Activated CD8-positive, alpha-beta memory T cell treated with anti-CD3 and anti-CD28 coated beads, Interleukin-2, amount 50 U/mL, for 24 hours (primary cell): ENCODE measurements around the gene VPS35.
"Not testable (repeated sequence)": the region's sequence is repeated elsewhere in the genome, so short reads cannot be mapped to it uniquely, and the experiment has no call there.

ENCODE experiments used
- DNase-seq: peaks from one replicate; pipeline ENCODE4 v3.0.0-alpha.2; 2020; ENCODE audit errors: extremely low read depth

VPS35 gene

DNA sequence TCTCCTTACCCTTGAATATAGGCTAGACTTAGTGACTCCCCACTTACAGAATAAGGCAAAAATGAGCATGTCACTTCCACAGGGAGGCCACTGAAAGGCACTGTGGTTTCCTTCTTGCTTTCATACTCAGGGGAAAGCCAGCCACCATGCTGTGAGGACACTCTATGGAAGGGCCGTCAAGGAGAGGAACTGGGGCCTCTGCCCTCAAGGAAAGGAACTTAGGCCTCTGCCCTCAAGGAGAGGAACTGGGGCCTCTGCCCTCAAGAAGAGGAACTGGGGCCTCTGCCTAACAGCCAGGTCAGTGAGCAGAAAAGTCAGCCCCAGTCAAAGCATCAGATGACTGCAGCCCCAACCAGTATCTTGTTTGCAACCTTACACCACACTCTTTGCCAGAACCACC lies 30.1 kb downstream of the VPS35 start:
- no peak for DNase-seq

DNA sequence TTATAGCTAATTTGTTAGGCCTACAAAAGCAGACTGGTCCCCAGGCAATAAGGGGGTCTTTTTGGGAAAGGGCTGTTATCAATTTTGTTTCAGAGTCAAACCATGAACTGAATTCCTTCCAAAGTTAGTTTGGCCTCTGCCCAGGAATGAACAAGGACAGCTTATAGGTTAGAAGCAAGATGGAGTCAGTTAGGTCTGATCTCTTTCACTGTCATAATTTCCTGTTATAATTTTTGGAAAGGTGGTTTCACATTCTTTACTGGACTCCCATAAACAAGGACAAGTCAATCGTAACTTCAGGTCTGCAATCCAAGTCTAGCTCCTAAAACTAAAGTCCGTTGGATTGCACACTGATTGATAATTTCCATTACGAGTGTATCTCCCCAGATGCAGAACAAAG lies 37.7 kb downstream of the VPS35 start:
- no peak for DNase-seq

DNA sequence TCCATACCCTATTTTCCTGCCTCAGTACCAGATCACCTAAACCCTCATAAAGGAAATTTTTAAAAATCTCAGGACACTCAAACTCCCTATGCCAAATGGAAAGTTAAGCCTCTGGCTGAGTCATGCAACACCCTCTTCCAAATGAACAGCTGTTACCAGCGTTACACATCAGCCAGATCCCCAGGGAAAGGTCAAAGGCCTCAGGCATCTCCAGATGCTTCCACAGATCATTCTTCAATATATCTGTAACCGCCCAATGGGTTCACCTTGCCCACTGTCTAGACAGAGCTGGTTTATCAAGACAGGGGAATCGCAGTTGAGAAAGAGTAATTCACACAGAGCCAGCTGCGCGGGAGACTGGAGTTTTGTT lies 38.7 kb downstream of the VPS35 start:
- no peak for DNase-seq

DNA sequence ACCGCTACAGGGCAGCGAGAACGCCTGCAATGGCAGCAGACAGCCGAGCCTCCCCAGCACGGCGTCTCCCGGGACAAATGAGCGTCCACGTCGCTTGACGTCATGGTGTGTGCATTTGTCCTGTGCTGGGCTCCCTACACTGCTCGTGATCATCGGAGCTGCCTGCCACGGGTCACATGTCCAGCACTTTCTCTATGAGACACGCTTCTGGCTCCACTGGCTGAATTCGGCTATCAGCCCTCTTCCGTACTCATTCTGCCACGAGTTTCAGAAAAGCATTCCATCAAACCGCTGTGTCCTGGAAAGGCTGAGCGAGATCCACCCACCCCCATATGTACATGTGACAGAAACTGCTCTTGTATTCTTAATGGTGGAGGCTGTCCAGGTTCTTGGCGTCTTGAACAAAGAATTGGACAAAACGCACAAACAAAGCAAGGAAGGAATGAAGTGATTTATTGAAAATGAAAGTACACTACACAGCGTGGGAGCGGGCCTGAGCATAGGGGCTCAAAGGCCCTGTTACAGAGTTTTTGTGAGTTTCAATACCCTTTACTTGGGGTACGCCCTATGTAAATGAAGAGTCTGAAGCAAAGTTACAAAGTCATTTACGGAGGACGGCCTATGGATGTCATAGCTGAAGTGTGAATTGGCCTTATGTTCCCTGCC lies 39.3 kb downstream of the VPS35 start:
- DNase-seq = no peak

DNA sequence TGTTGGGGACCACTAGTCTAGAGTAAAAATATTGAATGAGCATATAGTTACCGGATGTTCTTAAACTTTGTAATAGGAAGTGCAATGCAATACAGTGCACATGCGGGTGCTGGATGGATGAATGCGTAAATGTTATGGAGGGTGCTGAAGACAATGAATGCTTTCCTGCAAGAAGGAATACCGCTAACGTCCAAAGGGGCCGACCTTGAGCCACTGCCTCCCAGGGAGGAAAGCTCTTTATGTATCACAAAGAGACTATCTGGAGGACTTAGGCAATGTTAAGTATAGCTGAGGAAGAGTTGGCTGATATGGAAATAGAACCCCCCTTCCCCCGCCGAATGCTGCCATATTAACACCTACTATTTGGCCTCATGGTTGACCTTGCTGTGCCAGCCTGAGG lies 40.3 kb downstream of the VPS35 start:
- no peak for DNase-seq

DNA sequence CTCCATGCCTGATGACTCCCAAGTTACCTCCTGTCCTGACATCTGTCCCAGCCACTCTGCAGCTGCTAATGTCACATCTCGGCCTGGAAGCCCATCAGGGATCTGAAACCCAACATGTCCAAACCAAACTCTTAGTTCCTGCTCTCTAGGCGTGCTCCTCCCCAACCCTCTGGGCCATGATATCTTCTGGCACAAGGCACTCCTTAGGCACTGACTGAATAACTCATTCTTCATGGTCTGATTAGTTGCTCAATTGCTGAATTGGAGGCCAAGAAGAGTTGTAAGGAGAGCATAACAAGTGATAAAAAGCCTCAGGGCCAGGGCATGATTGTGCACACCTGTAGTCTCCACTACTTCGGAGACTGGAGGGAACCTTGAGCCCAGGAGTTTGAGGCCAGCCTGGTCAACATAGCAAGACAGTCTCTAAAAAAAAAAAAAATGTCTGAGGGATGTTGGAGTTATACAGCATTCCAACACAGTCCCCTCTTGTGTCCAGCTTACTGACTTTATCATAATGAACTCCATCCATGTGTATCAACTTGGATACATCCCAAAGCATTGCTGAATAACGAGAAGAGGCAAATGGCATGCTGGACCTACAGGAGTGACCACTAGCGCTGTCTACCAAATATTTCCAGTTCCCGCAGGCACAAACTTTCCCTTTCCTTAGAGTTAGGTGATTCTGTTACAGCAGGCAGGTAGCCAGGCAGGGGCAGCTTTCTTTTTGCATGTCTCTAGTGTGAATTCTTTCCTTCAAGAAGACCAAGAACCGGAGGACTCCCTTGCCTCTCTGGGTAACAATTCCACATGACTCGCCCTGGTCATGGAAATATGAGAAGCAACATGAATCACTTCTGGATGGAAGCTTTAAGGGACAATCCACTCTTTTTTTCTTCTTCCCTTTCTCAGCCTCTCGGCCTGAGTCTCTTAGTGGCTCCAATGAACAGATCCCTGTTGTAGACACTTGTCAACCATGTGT lies 49.7 kb downstream of the VPS35 start:
- no peak for DNase-seq

DNA sequence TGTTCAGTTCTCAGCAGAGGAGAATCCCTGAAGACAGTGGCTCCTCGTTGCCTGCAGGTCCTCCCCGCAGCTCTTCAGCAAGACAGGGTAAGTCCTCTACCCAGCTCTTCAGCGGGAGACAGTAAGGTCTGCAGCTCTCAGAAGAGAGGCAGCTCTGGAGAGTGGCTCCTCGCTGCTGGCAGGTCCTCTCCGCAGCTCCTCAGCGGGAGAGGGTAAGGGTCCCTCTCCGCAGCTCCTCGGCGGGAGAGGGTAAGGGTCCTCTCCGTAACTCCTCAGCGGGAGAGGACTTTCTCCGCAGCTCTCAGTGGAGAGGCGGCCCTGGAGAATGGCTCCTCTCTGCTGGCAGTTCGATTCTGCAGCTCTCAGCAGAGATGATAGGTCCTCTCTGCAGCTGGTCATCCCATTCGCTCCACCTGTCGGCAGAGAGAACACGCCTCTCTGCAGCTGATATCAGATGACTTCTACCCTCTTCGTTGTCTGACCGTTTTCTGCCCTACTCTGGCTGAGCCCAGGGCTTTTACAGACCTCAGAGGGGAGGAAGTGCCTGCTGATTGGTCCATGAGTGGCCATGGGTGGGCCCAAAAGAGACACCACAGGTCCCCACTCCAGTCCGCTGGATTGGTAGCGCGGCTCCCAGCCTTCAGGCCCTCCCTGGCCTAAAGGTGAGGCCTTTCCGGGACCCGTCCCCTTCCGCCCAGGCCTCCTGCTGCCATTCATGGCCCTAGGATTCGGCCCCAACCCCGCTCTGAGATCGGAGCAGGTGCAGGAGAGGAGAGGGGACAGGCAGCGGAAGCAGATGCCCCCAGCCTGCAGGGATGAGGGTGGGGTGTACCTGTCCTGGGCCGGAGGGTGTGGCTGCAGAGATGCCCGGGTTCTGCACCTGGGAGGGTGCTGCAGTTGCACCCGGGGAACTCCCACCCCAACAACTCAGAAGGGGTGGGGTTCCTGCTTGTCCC lies 55.9 kb downstream of the VPS35 start:
- no peak for DNase-seq

DNA sequence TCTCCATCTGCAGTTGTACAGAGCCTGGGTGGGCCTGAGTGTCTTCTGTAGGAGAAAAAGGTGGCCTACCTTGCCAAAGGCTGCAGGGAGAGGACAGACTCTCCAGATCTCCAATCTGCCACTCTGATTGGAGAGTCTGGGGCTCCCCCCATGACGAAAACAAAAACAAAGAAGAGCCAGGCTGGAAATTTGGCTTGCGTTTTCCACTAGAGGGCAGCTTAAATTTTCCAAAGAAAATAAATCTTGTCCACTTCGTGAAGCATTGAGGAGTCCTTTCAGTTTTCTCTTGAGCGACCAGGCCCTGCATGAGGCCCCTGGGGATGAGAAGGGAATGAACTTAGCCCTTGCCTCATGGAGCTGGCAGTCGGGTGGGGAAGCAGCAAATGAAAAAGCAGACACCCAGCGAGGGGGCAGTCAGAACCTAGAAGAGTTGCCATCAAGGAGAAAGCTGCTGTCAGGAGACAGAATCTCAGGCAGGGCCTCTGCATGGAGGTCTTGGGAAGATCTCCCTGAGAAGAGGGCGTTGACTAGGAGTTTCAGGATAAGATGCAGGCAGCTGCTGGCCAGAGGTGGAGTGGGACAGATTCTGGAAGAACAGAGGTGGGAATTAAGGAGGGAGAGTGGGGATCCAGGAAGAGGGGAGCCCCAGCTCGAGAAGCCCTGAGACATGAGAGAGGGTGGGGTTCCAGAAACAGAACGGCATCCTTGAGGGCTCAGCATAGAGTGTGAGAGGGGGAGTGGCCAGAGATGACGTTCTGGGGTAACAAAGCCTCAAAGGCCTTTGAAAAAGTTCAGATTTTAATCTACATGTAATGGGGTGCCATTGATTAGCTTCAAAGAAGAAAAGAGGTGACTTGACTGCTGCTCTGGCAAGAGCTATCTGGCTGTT lies 59.4 kb downstream of the VPS35 start:
- DNase-seq = no peak

DNA sequence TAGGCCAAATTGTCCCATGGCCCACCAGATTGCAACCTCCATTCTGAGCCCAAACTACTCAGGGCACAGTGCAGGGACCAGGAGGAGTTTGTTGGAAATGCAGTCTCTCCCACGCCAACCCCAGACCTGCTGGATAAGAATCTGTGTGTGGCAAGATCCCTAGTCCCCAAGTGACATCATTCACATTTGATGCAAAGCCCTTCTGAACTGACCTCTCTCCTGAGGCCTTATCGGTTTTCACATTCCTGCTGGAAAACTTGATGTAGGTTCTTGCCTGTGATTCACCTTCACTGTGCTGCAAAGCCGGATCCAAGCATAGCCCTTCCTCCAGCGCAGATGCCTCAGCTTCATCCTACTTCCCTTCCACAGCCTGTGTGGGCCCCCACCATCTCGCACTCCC lies 61.2 kb downstream of the VPS35 start:
- no peak for DNase-seq

DNA sequence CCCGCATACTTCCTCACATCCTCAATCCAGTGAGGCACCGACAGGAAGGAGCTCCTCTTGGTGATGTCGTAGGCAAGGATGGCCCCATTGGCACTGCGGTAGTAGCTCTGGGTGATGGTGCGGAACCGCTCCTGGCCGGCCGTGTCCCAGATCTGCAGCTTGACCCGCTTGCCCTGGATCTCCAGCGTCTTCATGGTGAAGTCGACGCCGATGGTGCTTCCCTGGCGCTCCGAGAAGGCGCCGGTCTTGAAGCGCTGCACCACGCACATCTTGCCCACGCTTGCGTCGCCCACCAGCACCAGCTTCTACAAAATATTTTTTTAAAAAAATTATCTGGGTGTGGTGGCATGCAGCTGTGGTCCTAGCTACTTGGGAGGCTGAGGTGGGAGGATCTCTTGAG lies 62.3 kb downstream of the VPS35 start:
- DNase-seq = not testable (repeated sequence)

DNA sequence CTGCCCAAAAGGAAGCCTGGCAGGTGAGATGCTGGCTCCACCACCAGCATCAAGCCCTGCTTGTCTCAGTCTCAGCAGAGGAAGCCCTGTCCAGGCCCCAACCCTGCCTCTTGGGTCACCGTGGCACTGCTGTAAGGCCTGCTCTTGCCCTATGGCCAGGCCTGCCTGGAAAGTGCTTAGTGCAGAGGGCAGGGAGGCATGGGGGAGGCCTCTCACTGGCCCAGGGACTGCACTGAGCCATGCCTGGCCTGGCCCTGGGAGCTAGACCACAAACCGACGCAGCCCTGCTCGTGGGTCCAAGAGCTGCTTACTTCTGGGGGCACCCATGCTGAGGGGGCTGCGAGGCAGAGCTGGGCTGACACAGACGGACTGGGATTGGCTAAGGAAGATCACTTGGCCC lies 64.1 kb downstream of the VPS35 start:
- not testable (repeated sequence) for DNase-seq

DNA sequence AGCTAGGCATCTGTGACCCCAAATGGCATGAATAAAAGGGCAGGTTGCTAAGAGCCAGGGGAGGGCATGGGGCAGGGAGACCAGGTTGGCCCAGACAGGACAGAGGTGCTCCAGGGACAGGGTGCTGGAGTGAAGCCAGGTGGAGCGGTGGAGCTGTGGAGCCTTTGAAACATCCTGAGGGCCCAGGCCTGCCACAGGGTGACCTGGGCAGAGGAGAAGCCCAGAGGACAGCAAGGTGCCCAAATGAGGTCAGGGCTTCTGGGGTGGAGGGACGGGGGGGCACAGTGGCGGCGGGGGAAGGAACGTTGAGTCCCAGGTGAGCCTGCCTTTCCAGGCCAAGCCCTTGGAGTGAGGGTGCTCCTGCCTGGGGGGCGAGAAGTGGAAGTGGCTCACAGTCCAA lies 65.3 kb downstream of the VPS35 start:
- DNase-seq = not testable (repeated sequence)

DNA sequence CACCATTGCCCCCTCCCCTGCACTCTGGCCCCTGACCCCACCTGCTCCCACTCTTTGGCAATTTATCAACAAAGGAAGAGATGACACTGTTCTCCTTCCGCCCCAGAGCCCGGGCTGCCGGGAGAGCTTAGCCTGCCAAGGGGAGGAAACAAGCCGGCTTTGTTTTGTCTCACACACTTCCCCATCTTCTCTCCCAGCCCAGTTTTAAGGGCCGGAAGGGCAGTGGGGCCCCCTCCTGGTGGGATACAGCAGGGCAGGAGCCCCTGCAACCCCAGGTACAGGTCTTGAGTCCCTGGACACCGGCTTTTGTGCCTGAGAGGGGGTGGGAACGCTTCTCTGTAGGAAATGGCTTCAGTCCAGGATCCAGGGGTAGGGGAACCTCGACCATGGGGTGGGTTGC lies 65.7 kb downstream of the VPS35 start:
- DNase-seq = not testable (repeated sequence)

DNA sequence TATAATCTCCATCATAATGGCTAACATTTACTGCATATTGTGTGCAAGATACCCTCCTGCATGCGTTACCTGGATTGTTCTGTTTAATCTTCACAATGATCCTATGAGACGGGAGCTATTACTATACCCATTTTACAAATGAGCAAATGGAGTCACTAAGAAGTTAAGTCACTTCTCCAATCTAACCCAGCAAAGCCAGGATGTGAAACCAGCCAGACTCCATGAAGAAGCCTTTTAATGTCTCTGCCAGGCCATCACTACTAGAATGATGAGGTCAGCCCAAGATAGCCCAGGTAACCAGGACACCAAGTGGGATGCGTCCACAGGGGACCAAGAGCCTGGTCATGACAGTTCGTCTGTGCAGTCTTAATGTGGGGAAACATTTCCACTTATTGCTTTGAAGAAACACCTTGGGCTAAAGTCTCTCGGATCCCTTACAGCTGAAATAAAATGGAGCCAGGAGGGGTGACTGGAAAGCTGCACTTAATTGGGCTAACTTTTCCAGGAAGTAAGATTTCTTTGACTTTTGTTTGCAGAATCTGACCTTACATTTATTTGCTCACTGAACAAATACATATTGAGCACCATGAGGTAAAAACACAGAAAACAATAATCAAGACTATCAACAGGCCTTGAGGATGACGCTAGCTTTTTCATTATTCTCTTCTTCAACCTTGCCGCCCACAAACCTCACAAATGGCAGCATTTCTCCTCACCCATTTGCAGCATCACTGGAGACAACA lies 66.9 kb downstream of the VPS35 start:
- DNase-seq = no peak

DNA sequence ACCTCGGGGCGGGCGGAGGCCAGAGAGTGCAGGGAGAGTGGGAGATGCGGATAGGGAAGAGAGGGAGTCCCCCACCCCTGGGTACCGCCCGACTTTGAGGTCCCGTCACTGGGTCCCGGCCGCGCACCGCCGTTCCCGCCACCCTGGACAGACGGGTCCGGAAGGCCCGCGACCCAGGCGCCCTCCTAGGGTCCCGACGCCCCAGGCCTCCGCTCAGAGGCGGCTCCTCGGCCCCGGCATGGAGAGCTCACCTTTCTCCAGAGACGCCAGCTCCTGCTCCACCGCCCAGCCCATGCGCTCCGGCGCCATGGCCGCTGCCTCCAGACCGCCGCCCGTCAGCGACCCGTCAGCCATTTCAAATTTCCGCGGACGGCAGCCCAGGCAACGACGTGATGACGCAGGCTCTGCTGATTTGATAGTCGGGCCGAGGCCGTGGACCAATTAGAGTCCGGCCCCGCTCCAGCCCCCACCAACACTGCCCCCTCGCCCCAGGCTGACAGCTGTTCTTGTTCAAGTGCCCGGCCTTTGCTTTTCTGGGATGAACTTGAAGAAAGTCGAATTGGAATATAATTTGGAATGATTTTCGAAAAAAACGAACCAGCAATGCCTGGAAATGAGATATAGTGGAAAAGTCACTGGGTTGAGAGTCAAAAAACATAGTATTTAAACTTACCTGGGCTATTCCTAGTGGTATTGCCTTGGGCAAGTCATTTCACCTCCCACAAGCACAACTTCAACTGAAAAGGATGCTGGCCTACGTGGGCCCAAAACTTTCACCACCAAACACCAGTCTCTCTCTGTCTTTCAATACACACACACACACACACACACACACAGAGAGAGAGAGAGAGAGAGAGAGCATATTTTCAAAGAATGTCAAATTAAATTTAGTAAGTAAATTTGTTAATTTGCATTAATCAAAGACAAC lies 67.7 kb downstream of the VPS35 start, which contains the start of gene SHCBP1:
Gene SHCBP1 (minus strand): TSS at position 374 of the 928 bp plus-strand sequence. CDS start 20 bp downstream, at position 354.
- peak; percentile 55 for DNase-seq

DNA sequence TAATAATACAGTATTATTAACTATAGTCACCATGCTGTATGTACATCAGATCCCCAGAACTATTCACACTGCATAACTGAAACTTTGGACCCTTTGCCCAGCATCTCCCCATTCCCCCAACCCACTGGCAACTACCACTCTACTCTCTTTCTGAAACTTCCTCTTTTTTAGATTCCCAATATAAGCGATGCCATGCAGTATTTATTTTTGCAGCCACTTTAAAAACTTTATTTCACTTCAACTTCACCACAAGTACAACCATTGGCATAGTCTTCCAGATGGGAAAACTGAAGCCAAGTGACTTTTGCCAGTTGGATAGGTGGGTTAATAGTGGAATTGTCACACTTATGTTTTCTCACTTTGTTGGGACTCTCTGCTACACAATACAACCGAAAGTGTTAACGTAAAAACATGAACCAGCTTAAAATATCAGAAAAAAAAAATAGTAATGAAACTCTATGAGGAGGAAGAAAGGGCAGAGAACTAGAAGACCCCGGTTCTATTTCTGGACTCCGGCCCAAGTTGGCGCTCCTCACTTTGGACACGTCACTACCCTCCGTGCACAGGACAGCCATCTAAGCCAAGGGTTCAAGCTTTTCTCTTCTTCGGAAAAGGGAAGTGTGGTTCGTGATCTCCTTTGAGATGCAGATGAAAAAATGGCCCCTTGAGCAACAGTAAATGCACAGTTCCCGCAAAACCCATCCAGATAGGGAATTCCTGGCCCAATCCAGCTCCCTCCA lies 68.5 kb downstream of the VPS35 start:
- DNase-seq = no peak

DNA sequence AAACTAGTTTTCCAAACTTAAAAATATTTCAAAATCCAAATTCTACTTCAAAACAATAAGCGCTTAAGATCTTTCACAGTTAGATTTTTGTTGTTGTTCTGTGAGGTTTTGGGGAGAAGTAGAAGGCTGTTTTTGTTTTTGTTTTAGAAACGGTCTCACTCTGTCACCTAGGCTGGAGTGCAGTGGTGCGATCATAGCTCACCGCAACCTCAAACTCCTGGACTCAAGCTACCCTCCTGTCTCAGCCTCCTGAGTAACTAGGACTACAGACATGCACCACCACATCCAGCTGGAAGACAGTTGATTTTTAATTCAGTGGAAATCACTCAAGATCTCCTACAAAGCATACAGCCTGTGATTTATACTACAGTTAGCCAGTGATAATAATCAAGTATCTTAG lies 70.5 kb downstream of the VPS35 start:
- no peak for DNase-seq

DNA sequence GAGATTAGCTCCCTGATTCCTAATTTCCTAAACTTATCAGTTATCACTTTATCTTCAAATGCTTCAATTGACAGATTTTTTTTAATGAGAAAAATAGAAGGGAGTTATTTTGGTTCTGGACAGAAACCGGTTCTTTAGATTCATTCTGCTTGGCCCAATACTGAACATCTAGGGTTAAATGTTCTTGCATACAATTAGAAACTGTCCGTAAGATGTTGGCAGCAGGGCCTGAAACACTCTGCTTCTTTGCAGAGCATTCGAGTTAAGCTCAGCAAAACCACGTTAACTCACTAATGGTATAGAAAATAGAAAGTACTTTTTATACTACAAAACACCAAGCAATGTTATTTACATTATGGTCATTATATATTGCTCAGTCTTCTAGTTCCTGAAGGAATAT lies 75.0 kb downstream of the VPS35 start:
- no peak for DNase-seq
